ENCODE results near the gene TRIM56. TPM values are rescaled to one million over a fixed set of nuclear protein-coding genes. Genes with fewer than 3 reads are reported as not detected.
A peak's percentile ranks its signal among the peaks of the same experiment; 100 is the strongest.

Gene TRIM56
- polyA plus RNA-seq, 1 of the 3 experiments (the other 2 are of a cell fraction) = 2.5 TPM

- peak; percentile 100 for TF ChIP-seq POLR2AphosphoS5 (IDR thresholded peaks at IDR 0.05; ENCODE audit: low read depth, low read length)
- no peak for TF ChIP-seq FOXM1 (IDR thresholded peaks at IDR 0.05; ENCODE audit: low read depth)
- peak; percentile 77; the same call in 1 of the 2 replicates for TF ChIP-seq REST (IDR thresholded peaks at IDR 0.05; ENCODE audit: low read depth, low read length)
- no peak; the same call in 1 of the 2 replicates for TF ChIP-seq MEF2A (IDR thresholded peaks at IDR 0.05; ENCODE audit: borderline replicate concordance, low read depth)
- peak; percentile 61; the same call in 1 of the 2 replicates for TF ChIP-seq FOSL2 (IDR thresholded peaks at IDR 0.05; ENCODE audit: borderline replicate concordance, low read depth)
- peak; percentile 100 for TF ChIP-seq SIN3A (IDR thresholded peaks at IDR 0.05; ENCODE audit: borderline replicate concordance, low read depth, low read length)
- peak in 1 of 2 experiments; percentile 55; a peak in 1 of 4 replicates for TF ChIP-seq EP300 (IDR thresholded peaks at IDR 0.05; ENCODE audit: borderline replicate concordance in 1 of 2, low read depth in 1 of 2, low read length in 1 of 2)
- TF ChIP-seq ELF1 (IDR thresholded peaks at IDR 0.05) = 0 out of 2 replicates have a peak, but pooled peaks have one; percentile 56
- peak; percentile 86 for TF ChIP-seq TCF12 (IDR thresholded peaks at IDR 0.05)
- TF ChIP-seq NFIC (IDR thresholded peaks at IDR 0.05; ENCODE audit: borderline replicate concordance) = peak; percentile 69
- TF ChIP-seq RAD21 (IDR thresholded peaks at IDR 0.05; ENCODE audit: low read length) = no peak; the same call in 1 of the 2 replicates
- TF ChIP-seq USF1 (IDR thresholded peaks at IDR 0.05; ENCODE audit: borderline replicate concordance, low read depth) = no peak
- no peak for TF ChIP-seq NRF1 (IDR thresholded peaks at IDR 0.05; ENCODE audit: low read depth, low read length)
- no peak; the same call in 1 of the 2 replicates for TF ChIP-seq RCOR1 (IDR thresholded peaks at IDR 0.05; ENCODE audit: low read length)
- no peak for TF ChIP-seq RFX5 (IDR thresholded peaks at IDR 0.05; ENCODE audit: low read length)
These were observed 41.6 kb downstream of the TRIM56 start, which contains the start of gene SERPINE1 (continued) for GRCh38 chr7:101126651-101127459.

- peak overlapping the region; percentile 46 to 85; a peak in 3 of 4 replicates for H3K4me3 ChIP-seq (ENCODE audit: low read depth in 2 of 2, low read length in 1 of 2)
- 14% methylated on average over 3 of the region's 3 CpGs for WGBS (ENCODE audit: low lambda C conversion rate)
- H3K4me1 ChIP-seq (ENCODE audit: control insufficient read depth in 1 of 2, insufficient read depth in 2 of 2, low read depth in 1 of 2, low read length in 1 of 2) = peaks cover 14 to 38% of the 10 kb centered on the region in 2 experiments; a peak in 3 of 4 replicates
- H3K27ac ChIP-seq (ENCODE audit: low read depth in 2 of 2, low read length in 1 of 2) = peak overlapping the region; percentile 6 to 98; a peak in 3 of 4 replicates
- peaks cover 4 to 53% of the 10 kb centered on the region in 2 experiments for H3K36me3 ChIP-seq (replicated peaks in 1 of 2; ENCODE audit: control insufficient read depth in 1 of 2, insufficient read depth in 2 of 2, low read length in 1 of 2)
- ChIA-PET CTCF (interaction anchor here (1.3 to 4.0 kb wide), 7 partner anchors 10 to 114 kb away, joined by 3 to 34 read pairs (median 10); no protein-coding TSS in a partner anchor), POLR2A (no interaction called here)
- peaks cover 86% of the 10 kb centered on the region for H3K79me2 ChIP-seq (ENCODE audit: insufficient read depth)
- H4K20me1 ChIP-seq (ENCODE audit: insufficient read depth) = peaks cover 55% of the 10 kb centered on the region
- H3K4me2 ChIP-seq = peak overlapping the region; percentile 96
- no peaks in the 10 kb centered on the region for H3K27me3 ChIP-seq (ENCODE audit: insufficient read depth)
- no peaks in the 10 kb centered on the region for H3K9me2 ChIP-seq
- peak overlapping the region; percentile 95 for H3K9ac ChIP-seq
- H3K9me3 ChIP-seq = no peaks in the 10 kb centered on the region
- no peak for DNase-seq
- no peak overlapping the region for H2AFZ ChIP-seq (ENCODE audit: low read depth)
- peaks cover 88% of the 10 kb centered on the region for H3F3A ChIP-seq (replicated peaks; ENCODE audit: insufficient read depth)
- no peak for TF ChIP-seq PBX3 (IDR thresholded peaks at IDR 0.05)
- TF ChIP-seq POLR2AphosphoS5 (IDR thresholded peaks at IDR 0.05; ENCODE audit: low read depth, low read length) = no peak
- TF ChIP-seq NFIC (IDR thresholded peaks at IDR 0.05; ENCODE audit: borderline replicate concordance) = no peak
- 0 out of 4 replicates have a peak, but pooled peaks of 1 of the 2 experiments have one; percentile 8 for TF ChIP-seq EP300 (IDR thresholded peaks at IDR 0.05; ENCODE audit: borderline replicate concordance in 1 of 2, low read depth in 1 of 2, low read length in 1 of 2)
- TF ChIP-seq YY1 (IDR thresholded peaks at IDR 0.05; ENCODE audit: low read depth) = no peak
- TF ChIP-seq TEAD4 (IDR thresholded peaks at IDR 0.05; ENCODE audit: borderline replicate concordance, insufficient read depth) = no peak
- TF ChIP-seq MEF2A (IDR thresholded peaks at IDR 0.05; ENCODE audit: borderline replicate concordance, low read depth) = no peak
- 0 out of 2 replicates have a peak, but pooled peaks have one; percentile 12 for TF ChIP-seq TAF1 (IDR thresholded peaks at IDR 0.05; ENCODE audit: borderline replicate concordance, low read depth, low read length)
- no peak for TF ChIP-seq RAD21 (IDR thresholded peaks at IDR 0.05; ENCODE audit: low read length)
- no peak for TF ChIP-seq ZBTB33 (IDR thresholded peaks at IDR 0.05; ENCODE audit: borderline replicate concordance, low read depth)
- TF ChIP-seq ELF1 (IDR thresholded peaks at IDR 0.05) = no peak
- peak; percentile 19; the same call in 1 of the 2 replicates for TF ChIP-seq JUND (IDR thresholded peaks at IDR 0.05)
These were observed 42.3 kb downstream of the TRIM56 start for GRCh38 chr7:101127460-101128039.
